NCI-H2227 (cell line): ENCODE data around the gene ERO1B.

Experiments
- DNase-seq: peaks from one replicate; lab custom pipeline; 2025; ENCODE audit not compliant: unreplicated experiment; lab: John Stamatoyannopoulos, UW

Gene ERO1B

GRCh38 chr1:236301080-236301957 is 19.6 kb upstream of the ERO1B start:
- DNase-seq, result no peak

- DNase-seq, result no peak
Measured at GRCh38 chr1:236297161-236297560, 15.4 kb upstream of the ERO1B start.

GRCh38 chr1:236292425-236292824 is 10.7 kb upstream of the ERO1B start:
- DNase-seq, result no peak

- no peak for DNase-seq
Measured at GRCh38 chr1:236289492-236290131, 7.9 kb upstream of the ERO1B start.

GRCh38 chr1:236288620-236288976 is 6.8 kb upstream of the ERO1B start:
- peak; percentile 36 for DNase-seq

GRCh38 chr1:236287757-236288619 is 6.2 kb upstream of the ERO1B start:
- DNase-seq, result peak; percentile 94

- DNase-seq, result no peak
Measured at GRCh38 chr1:236287356-236287755, 5.6 kb upstream of the ERO1B start.

- no peak for DNase-seq
Measured at GRCh38 chr1:236284291-236284721, 2.5 kb upstream of the ERO1B start.

- DNase-seq, result no peak
Measured at GRCh38 chr1:236282719-236283118, 961 bp upstream of the ERO1B start.

GRCh38 chr1:236282425-236282716 is 613 bp upstream of the ERO1B start:
- peak; percentile 61 for DNase-seq

- peak; percentile 44 for DNase-seq
Measured at GRCh38 chr1:236281198-236281653, 532 bp downstream of the ERO1B start.

GRCh38 chr1:236280438-236281197 is 1.1 kb downstream of the ERO1B start:
- peak; percentile 28 for DNase-seq

- DNase-seq, result no peak
Measured at GRCh38 chr1:236275586-236275985, 6.2 kb downstream of the ERO1B start.

GRCh38 chr1:236275061-236275460 is 6.7 kb downstream of the ERO1B start:
- DNase-seq, result no peak

GRCh38 chr1:236273358-236273757 is 8.4 kb downstream of the ERO1B start:
- no peak for DNase-seq

- no peak for DNase-seq
Measured at GRCh38 chr1:236269439-236269838, 12.3 kb downstream of the ERO1B start.

GRCh38 chr1:236261898-236262297 is 19.9 kb downstream of the ERO1B start:
- DNase-seq, result no peak

GRCh38 chr1:236261033-236261432 is 20.7 kb downstream of the ERO1B start:
- DNase-seq, result no peak

GRCh38 chr1:236259043-236259442 is 22.7 kb downstream of the ERO1B start:
- no peak for DNase-seq

GRCh38 chr1:236258114-236258622 is 23.6 kb downstream of the ERO1B start:
- no peak for DNase-seq

GRCh38 chr1:236257216-236257615 is 24.5 kb downstream of the ERO1B start:
- no peak for DNase-seq
